PFSK-1 (cell line): Measurements from ENCODE around the gene UBE2Z.

Experiments used
- FOXP2 ChIP-seq: optimal IDR thresholded peaks from 2 replicates; pipeline ENCODE3; 2011; ENCODE audit warnings: borderline replicate concordance, control low read depth, inconsistent platforms; ENCODE audit not compliant: insufficient read depth; ENCODE audit errors: extremely low read length, extremely low read depth
- POLR2AphosphoS5 ChIP-seq: IDR thresholded peaks from 2 replicates; pipeline ENCODE4 v1.6.1; 2012; ENCODE audit warnings: low read depth, mild to moderate bottlenecking, control low read depth, low read length, moderate library complexity
- REST ChIP-seq, 2 experiments: IDR thresholded peaks; 2 replicates each; pipeline versions ENCODE4 v1.6.1 to v1.8.0; 2011 to 2012; ENCODE audit warnings: low read depth in 2 of 2, low read length in 2 of 2, control low read depth in 1 of 2, inconsistent platforms in 1 of 2, mild to moderate bottlenecking in 1 of 2, moderate library complexity in 1 of 2; ENCODE audit not compliant: insufficient read depth in 1 of 2
- SIN3A ChIP-seq: IDR thresholded peaks from 2 replicates; pipeline ENCODE4 v1.6.1; 2012; ENCODE audit warnings: mild to moderate bottlenecking, low read length, moderate library complexity, borderline replicate concordance; ENCODE audit not compliant: insufficient read depth
- TAF1 ChIP-seq: IDR thresholded peaks from 2 replicates; pipeline ENCODE4 v1.6.1; 2012; ENCODE audit warnings: low read length, control low read depth, borderline replicate concordance; ENCODE audit not compliant: insufficient read depth

Gene UBE2Z

GRCh38 chr17:48869821-48870318, 38.3 kb upstream of the UBE2Z start:
- TF ChIP-seq FOXP2, result no peak
- no peak for TF ChIP-seq SIN3A
- no peak for TF ChIP-seq REST (IDR thresholded peaks at IDR 0.05; ENCODE audit: insufficient read depth in 1 of 2, low read depth in 2 of 2, low read length in 2 of 2)
- no peak for TF ChIP-seq TAF1
- no peak for TF ChIP-seq POLR2AphosphoS5

GRCh38 chr17:48871035-48871550, 37.1 kb upstream of the UBE2Z start:
- TF ChIP-seq REST (IDR thresholded peaks at IDR 0.05; ENCODE audit: insufficient read depth in 1 of 2, low read depth in 2 of 2, low read length in 2 of 2) (no peak), SIN3A (no peak), FOXP2 (no peak), POLR2AphosphoS5 (no peak), TAF1 (no peak)

GRCh38 chr17:48871551-48872351, 36.5 kb upstream of the UBE2Z start:
- TF ChIP-seq POLR2AphosphoS5 (no peak), SIN3A (no peak), FOXP2 (no peak), REST (IDR thresholded peaks at IDR 0.05; ENCODE audit: insufficient read depth in 1 of 2, low read depth in 2 of 2, low read length in 2 of 2) (no peak), TAF1 (no peak)

GRCh38 chr17:48873209-48873608, 35.0 kb upstream of the UBE2Z start:
- TF ChIP-seq POLR2AphosphoS5 (no peak), SIN3A (no peak), FOXP2 (no peak), REST (IDR thresholded peaks at IDR 0.05; ENCODE audit: insufficient read depth in 1 of 2, low read depth in 2 of 2, low read length in 2 of 2) (no peak), TAF1 (no peak)
